HG03159 (cell line): Measurements from ENCODE around the gene PCSK6.
A peak's percentile ranks its signal among the peaks of the same experiment; 100 is the strongest.
"Not testable (repeated sequence)": the region's sequence is repeated elsewhere in the genome, so short reads cannot be mapped to it uniquely, and the experiment has no call there.

Source experiments
- ATAC-seq: cut with Tn5 transposase; IDR thresholded peaks from one replicate; pipeline ENCODE4 v1.9.1; 2021; ENCODE audit warnings: mild to moderate bottlenecking, moderate library complexity; ENCODE audit not compliant: unreplicated experiment

Gene PCSK6

GRCh38 chr15:101293122-101293521 lies 196.4 kb downstream of the PCSK6 start:
- ATAC-seq, result no peak

- no peak for ATAC-seq
Measured at GRCh38 chr15:101288905-101289513, 200.5 kb downstream of the PCSK6 start.

DNA sequence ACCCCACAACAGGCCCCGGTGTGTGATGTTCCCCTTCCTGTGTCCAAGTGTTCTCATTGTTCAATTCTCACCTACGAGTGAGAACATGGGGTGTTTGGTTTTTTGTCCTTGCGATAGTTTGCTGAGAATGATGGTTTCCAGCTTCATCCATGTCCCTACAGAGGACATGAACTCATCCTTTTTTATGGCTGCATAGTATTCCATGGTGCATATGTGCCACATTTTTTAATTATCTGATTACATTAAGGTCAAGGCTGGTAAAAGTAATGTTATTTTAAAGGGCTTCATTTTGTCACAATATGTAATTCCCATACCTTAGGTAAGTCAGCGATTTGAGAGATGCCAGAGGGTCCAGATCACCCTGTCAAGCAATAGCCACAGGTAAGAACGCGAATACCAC lies 202.2 kb downstream of the PCSK6 start:
- not testable (repeated sequence) for ATAC-seq

DNA sequence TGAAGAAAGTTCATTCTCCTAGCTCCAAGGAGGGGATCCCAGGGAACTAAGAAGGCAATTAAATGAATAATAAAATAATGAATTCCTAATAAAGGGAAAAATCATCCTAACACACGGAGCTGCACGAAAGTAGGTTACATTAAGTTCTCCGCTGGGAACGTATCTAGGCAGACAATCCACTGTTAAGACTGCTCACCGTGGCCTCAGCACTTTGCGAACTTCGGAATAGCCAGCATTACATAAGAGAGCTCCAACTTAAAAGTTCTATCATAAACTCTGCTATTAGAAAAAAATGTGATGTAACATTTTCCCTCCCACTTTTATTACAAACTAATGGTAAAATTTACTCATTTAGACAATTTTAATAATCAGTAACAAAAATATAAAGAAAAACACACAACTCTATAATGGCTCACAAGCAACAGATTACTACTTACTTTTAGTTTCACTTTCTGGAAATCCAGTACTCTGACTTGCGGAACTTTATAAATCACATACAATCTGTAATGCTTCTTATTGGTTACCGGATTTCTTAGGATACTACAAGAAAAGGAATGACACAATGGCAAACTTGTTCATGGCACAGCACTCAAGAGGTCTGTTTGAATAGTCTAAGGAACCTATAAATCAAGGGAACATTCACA lies 202.9 kb downstream of the PCSK6 start:
- ATAC-seq, result no peak

GRCh38 chr15:101283931-101284330 lies 205.6 kb downstream of the PCSK6 start:
- ATAC-seq, result no peak

- ATAC-seq, result no peak
Measured at GRCh38 chr15:101280007-101280406, 209.5 kb downstream of the PCSK6 start.

- ATAC-seq, result no peak
Measured at GRCh38 chr15:101277943-101278564, 211.5 kb downstream of the PCSK6 start.

- peak; percentile 91 for ATAC-seq
Measured at GRCh38 chr15:101277038-101277822, 212.3 kb downstream of the PCSK6 start, which contains the start of gene SELENOS. Gene SELENOS, minus strand, starts transcription at chr15:101277485. Its CDS starts 68 bp downstream, at chr15:101277417.

GRCh38 chr15:101276501-101277037 lies 212.9 kb downstream of the PCSK6 start:
- ATAC-seq, result peak; percentile 39

DNA sequence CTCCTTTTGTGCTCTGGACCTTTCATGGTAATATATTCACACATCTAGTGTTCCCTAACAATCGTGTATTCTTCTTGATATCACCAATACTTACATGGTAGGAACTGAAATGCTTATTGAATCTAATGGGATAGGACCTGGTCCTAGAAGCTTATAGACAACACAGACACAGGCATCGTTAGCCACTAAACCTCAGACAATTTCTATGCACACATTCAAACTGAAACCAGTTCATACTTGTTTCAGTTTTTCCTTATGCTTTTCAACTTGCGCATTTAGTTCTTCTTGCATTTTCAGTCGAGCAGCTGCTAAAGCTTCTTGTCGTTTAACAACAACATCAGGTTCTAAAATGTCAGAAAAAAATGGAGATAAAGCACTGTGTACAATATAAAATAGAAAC lies 214.5 kb downstream of the PCSK6 start:
- ATAC-seq, result no peak

DNA sequence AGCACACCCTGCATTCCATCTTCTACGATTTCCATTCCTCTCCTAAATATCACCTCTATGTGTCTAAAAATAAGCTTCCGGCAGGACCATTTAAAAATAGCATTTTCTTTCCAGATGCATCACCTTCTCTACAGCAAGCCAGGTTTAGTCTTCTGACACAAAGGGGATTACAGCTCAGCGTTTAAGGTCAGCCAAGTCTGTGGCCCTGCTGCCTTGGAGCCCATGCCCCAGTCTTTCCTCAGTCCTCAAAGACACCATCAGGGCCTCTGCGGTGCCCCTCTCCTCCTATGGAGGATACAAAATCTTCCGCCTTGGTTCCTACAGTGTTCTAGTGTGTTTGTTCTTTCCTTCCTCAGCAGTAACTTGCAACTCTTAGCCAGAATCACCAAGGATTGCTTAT lies 216.0 kb downstream of the PCSK6 start:
- ATAC-seq, result no peak

DNA sequence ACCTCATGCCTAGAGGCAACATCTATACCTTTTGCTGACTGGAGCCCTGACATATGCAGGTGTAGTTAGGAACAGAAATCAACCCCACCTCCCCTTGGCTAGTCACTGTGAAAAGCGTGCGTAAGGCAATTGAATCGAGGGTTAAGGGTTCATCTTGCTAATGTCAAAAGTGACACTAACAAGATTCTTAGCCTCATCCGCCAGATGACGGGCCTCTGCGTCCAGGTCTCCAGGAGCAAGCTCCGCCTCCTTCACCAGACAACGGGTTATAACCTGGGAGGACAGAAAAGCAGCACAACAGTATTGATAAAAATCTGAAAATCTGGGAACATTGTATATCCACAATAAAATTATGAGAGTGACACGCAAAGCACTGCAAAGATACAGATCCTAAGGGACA lies 216.9 kb downstream of the PCSK6 start:
- ATAC-seq, result no peak

DNA sequence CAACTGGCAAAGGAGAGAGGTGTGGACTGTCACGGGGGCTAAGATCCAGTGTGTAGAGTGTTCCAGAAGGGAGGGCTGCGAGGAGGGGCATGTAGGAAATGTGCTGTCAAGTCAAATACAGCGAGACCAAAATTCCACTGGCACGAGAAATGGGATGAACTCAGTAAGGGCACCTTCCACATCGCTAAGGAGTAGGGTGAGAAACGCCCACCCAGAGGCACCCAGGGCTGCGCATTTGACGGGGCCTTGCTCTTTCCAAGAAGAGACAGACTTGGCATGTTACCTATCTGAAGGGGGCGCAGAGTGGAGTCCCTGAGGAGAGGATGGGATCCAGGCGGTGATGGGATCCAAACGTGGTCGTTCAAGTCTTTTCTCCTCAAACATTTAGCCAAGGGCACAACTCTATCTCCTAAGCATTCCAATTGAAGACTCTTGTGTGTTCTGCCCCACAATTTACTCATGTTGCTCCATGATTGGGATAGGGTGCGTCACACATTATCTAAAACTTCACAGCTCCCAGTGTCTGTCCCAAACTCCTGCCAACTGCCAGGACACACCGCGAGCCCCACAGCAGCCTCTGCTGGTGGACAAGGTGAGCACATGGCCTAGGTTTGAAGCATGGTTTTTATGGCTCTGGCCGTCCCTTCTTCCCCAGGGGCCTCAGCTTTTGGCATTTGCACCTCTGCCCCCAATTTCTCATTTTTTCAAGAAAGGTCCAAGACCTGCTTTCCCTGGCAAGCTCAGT lies 219.9 kb downstream of the PCSK6 start:
- no peak for ATAC-seq

GRCh38 chr15:101267320-101268104 lies 222.0 kb downstream of the PCSK6 start:
- ATAC-seq, result no peak

DNA sequence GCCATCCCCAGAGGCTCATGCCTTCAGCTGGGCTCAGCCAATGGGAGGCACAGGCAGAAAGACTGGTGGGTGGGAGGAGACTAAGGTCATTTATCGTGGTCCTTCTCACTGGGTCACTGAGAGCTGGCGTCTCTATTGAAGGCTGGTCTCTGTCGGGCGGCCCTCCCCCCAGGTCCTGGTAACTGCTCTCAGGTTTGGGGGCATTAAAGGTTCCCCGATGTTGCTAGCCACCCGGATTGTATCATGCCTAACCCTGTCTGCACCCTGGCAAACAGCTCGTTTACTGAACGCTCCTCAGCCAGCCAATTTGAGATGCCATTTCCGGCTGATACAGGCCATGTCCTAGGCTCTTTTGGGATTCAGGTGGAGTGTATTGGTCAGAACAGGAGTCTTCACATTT lies 222.7 kb downstream of the PCSK6 start:
- no peak for ATAC-seq

- no peak for ATAC-seq
Measured at GRCh38 chr15:101266034-101266433, 223.5 kb downstream of the PCSK6 start.

- no peak for ATAC-seq
Measured at GRCh38 chr15:101264911-101265641, 224.4 kb downstream of the PCSK6 start.

DNA sequence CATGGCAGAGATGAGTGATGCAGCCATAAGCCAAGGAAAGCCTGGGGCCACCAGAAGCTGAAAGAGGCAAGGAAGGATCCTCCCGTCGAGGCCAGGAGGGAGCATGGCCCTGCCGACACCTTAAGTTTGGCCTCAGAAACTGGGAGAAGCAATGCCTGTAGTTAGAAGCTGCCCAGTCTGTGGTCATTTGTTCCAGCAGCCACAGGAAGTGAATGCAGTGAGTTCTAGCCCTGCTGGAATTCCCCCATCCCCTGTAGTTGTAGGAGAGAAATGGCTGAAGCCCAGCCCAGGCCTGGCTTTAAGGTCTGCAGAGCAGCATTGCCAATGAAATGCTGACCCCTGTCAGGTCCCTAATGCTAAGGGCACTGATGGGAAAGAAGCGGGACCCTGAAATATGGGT lies 225.5 kb downstream of the PCSK6 start:
- no peak for ATAC-seq

- ATAC-seq, result no peak
Measured at GRCh38 chr15:101262551-101262950, 227.0 kb downstream of the PCSK6 start.
